Left lung (tissue), 10 donors: ENCODE data around the gene DISC1. TPM values are rescaled to one million over a fixed set of nuclear protein-coding genes. Genes with fewer than 3 reads are reported as not detected.
"Not testable (repeated sequence)": the region's sequence is repeated elsewhere in the genome, so short reads cannot be mapped to it uniquely, and the experiment has no call there.

ENCODE experiments used
- ATAC-seq: fragments of 200-7000 bp; cut with Tn5 transposase; one replicate; pipeline ENCODE4 v1.9.1; 2020; ENCODE audit warnings: moderate library complexity
- DNase-seq, 4 donors: peaks; one replicate each; pipeline ENCODE4 v3.0.0-alpha.2; 2013 to 2020
- H3K27ac ChIP-seq, 2 donors: fragments of 200-600 bp; sonication (generic) in 1 of 2; one replicate each; pipeline versions ENCODE4 v1.5.0 to v1.8.0; 2020 to 2021
- H3K27me3 ChIP-seq, 2 donors: fragments of 200-600 bp; sonication (generic) in 1 of 2; one replicate each; pipeline versions ENCODE4 v1.5.0 to v1.8.0; 2020 to 2021
- H3K36me3 ChIP-seq, 2 donors: fragments of 200-600 bp; sonication (generic) in 1 of 2; one replicate each; pipeline versions ENCODE4 v1.5.0 to v1.8.0; 2020 to 2021
- H3K4me1 ChIP-seq, 2 donors: fragments of 200-600 bp; one replicate each; pipeline ENCODE4 v1.8.0; 2021
- H3K4me3 ChIP-seq, 2 donors: fragments of 200-600 bp; sonication (generic) in 1 of 2; one replicate each; pipeline versions ENCODE4 v1.5.0 to v1.8.0; 2020 to 2021; ENCODE audit warnings: mild to moderate bottlenecking in 1 of 2
- H3K9me3 ChIP-seq, 2 donors: fragments of 200-600 bp; sonication (generic) in 1 of 2; one replicate each; pipeline versions ENCODE4 v1.5.0 to v1.8.0; 2020 to 2021
- CTCF ChIP-seq, 2 donors: fragments of 200-600 bp; sonication (generic) in 1 of 2; IDR thresholded peaks; one replicate each; pipeline versions ENCODE4 v1.5.0 to v1.8.0; 2021; ENCODE audit warnings: antibody characterized with exemption in 2 of 2
- intact Hi-C, 2 donors: fragments of 100-400 bp; cut with DNase I; formaldehyde crosslinking; loops; one replicate each; pipeline versions ENCODE4 v1.11.2 to v1.14.2; 2022
- polyA plus RNA-seq, 6 donors: library from polyadenylated mRNA; unstranded; fragments of 120-200 nt; gene quantifications; one replicate each; pipeline ENCODE4 v1.2.1, GENCODE V29; 2013; ENCODE audit not compliant: insufficient read length in 6 of 6
- total RNA-seq, 2 donors: library from RNA; stranded (reverse); fragmentation: NEBNext Ultra II Directional; extraction: Animal tissue kit (Norgen Biotek cat#: 25700); gene quantifications; one replicate each; pipeline ENCODE4 v1.2.1, GENCODE V29; 2021
- donor health status: DM: no; HTN: yes; CAD: no.
- donor health status: DM: no; HTN: no; CAD: no.

The DISC1 gene
- total and polyA plus RNA-seq, 8 donors, result 3.9 to 11.7 (median 10.5) TPM

DNA sequence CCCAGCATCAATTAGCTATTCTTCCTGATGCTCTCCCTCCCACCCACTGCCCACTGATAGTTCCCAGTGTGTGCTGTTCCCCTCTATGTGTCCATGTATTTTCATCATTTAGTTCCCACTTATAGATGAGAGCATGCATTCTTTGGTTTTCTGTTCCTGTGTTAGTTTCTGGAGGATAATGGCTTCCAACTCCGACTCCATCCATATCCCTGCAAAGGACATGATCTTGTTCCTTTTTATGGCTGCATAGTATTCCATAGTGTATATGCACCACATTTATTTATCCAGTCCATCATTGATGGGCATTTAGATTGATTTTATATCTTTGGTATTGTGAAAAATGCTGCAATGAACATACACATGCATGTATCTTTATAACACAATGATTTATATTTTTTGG is 30.2 kb downstream of the DISC1 start:
- no peak for TF ChIP-seq CTCF (IDR thresholded peaks at IDR 0.05)
- H3K36me3 ChIP-seq, result no peaks in the 10 kb centered on the region
- H3K4me1 ChIP-seq, result peaks cover 0 to under 1% of the 10 kb centered on the region in 2 donors
- H3K27me3 ChIP-seq, result no peaks in the 10 kb centered on the region
- intact Hi-C loops, result no loop called here
- no peak overlapping the region for H3K4me3 ChIP-seq
- DNase-seq, result no peak
- no peak for ATAC-seq
- H3K27ac ChIP-seq, result no peak overlapping the region
- H3K9me3 ChIP-seq, result peaks cover 0 to 9% of the 10 kb centered on the region in 2 donors

- H3K27me3 ChIP-seq, H3K36me3 ChIP-seq, intact Hi-C loops, H3K9me3 ChIP-seq, DNase-seq, H3K27ac ChIP-seq, H3K4me3 ChIP-seq, H3K4me1 ChIP-seq, ATAC-seq: not testable (repeated sequence)
Observed at GRCh38 chr1:231658223-231658622, 31.6 kb downstream of the DISC1 start.

DNA sequence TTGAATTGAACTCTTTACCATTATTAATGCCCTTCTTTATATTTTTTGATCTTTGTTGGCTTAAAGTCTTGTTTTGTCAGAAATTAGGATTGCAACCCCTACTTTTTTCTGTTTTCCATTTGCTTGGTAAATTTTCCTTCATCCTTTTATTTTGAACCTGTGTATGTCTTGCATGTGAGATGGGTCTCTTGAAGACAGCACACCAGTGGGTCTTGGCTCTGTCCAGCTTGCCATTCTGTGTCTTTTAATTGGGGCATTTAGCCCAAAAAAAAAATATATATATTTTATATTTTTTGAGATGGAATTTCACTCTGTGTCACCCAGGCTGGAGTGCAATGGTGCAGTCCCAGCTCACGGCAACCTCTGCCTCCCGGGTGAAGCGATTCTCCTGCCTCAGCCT is 33.6 kb downstream of the DISC1 start:
- no peak overlapping the region for H3K27ac ChIP-seq
- H3K4me3 ChIP-seq, result no peak overlapping the region
- H3K4me1 ChIP-seq, result peaks cover 0 to 13% of the 10 kb centered on the region in 2 donors
- H3K9me3 ChIP-seq, result peaks cover 0 to 9% of the 10 kb centered on the region in 2 donors
- DNase-seq (no peak), ATAC-seq (no peak)
- H3K36me3 ChIP-seq, result no peaks in the 10 kb centered on the region
- intact Hi-C loops, result no loop called here
- H3K27me3 ChIP-seq, result no peaks in the 10 kb centered on the region
- TF ChIP-seq CTCF (IDR thresholded peaks at IDR 0.05), result no peak

- TF ChIP-seq CTCF (IDR thresholded peaks at IDR 0.05), result no peak
- Histone ChIP-seq H3K4me1 (peaks cover 0 to 20% of the 10 kb centered on the region in 2 donors), H3K36me3 (no peaks in the 10 kb centered on the region), H3K27ac (no peak overlapping the region), H3K27me3 (no peaks in the 10 kb centered on the region), H3K9me3 (no peaks in the 10 kb centered on the region), H3K4me3 (no peak overlapping the region)
- ATAC-seq (peak; percentile 44), DNase-seq (no peak)
- intact Hi-C loops, result no loop called here
Observed at GRCh38 chr1:231663211-231663792, 36.7 kb downstream of the DISC1 start.

- Histone ChIP-seq H3K4me1 (peaks cover 0 to 20% of the 10 kb centered on the region in 2 donors), H3K27me3 (no peaks in the 10 kb centered on the region), H3K36me3 (no peaks in the 10 kb centered on the region), H3K4me3 (no peak overlapping the region), H3K27ac (no peak overlapping the region), H3K9me3 (peaks cover 0 to 6% of the 10 kb centered on the region in 2 donors)
- TF ChIP-seq CTCF (IDR thresholded peaks at IDR 0.05), result no peak
- intact Hi-C loops, result no loop called here
- DNase-seq (no peak), ATAC-seq (no peak)
Observed at GRCh38 chr1:231665101-231665500, 38.5 kb downstream of the DISC1 start.

DNA sequence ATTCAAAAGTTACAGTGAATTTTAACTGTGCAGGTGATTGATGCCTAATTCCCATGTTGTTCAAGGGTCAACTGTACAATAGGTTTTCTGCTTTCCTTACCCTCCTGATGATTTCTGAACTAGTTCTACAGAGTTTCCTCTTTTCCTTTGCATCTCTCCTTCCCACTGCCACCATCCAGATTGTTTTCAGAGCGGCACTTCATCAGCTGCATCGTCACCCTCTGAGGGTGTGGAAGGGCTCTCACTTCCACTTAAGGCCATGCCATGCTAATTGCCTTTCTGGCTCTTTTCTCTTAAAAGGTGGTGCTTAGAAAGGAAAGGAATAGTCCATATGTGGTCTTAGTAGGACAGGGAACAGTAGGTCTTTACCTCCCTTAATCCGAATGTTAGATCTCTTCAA is 39.1 kb downstream of the DISC1 start:
- no peak for TF ChIP-seq CTCF (IDR thresholded peaks at IDR 0.05)
- Histone ChIP-seq H3K9me3 (peaks cover 0 to 12% of the 10 kb centered on the region in 2 donors), H3K4me3 (no peak overlapping the region), H3K36me3 (no peaks in the 10 kb centered on the region), H3K27ac (no peak overlapping the region), H3K4me1 (peaks cover 0 to 20% of the 10 kb centered on the region in 2 donors), H3K27me3 (no peaks in the 10 kb centered on the region)
- DNase-seq, result no peak
- ATAC-seq, result no peak
- intact Hi-C loops, result no loop called here
